Activated CD4-positive, alpha-beta T cell treated with anti-CD3 and anti-CD28 coated beads, Interleukin-2, amount 50 U/mL, for 4 hours (primary cell): Measurements from ENCODE around the gene LRRC15.

Experiments used
- DNase-seq, 2 experiments: peaks; one replicate each; pipeline ENCODE4 v3.0.0-alpha.2; 2020

LRRC15 gene

GRCh38 chr3:194357681-194358080 lies 11.9 kb downstream of the LRRC15 start:
- no peak for DNase-seq

DNA sequence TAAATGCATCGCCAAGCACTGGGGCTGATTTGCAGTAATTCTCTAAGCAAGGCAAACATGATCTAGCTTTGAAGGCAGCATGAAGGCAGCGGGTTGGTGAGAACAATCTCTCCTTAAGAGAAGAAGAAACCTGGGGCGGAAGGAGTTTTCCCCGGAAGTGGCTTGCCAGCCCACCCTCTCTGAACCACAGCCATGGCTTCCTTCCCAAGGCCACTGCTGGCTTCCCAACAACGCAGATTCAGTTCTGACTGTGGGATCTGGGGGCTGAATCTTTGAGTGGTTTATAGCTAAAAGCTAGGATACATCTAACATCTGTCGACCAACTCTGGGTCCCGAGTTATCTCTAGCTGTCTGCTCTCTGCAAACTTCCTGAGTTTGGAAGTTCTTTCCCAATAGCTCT lies 14.2 kb downstream of the LRRC15 start:
- DNase-seq = no peak

GRCh38 chr3:194354315-194354714 lies 15.2 kb downstream of the LRRC15 start:
- no peak for DNase-seq

DNA sequence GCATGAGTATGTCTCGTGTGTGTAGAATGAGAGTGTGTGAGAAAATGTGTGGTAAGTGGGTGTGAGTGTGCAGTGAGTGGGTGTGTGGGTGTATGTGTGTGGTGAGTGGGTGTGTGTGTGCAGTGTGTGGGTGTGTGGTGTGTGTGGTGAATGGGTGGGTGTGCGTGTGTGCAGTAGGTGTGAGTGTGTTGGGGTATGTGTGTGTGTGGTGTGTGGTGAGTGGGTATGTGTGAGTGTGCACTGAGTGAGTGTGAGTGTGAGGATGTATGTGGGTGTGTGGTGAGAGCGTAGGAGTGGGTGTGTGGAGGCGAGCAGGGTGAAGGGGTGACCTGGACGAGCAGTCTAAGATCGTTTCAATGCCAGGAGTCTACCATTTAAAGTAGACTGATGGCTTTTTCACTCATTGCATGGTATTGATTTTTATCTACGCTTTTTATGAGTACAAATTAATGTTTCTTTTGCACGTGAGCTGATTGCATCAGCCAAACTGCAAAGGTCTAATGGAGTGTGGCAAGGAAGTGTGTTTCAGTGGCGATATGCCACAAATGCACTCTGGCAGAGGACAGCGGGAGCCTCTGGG lies 16.8 kb downstream of the LRRC15 start:
- DNase-seq = no peak

DNA sequence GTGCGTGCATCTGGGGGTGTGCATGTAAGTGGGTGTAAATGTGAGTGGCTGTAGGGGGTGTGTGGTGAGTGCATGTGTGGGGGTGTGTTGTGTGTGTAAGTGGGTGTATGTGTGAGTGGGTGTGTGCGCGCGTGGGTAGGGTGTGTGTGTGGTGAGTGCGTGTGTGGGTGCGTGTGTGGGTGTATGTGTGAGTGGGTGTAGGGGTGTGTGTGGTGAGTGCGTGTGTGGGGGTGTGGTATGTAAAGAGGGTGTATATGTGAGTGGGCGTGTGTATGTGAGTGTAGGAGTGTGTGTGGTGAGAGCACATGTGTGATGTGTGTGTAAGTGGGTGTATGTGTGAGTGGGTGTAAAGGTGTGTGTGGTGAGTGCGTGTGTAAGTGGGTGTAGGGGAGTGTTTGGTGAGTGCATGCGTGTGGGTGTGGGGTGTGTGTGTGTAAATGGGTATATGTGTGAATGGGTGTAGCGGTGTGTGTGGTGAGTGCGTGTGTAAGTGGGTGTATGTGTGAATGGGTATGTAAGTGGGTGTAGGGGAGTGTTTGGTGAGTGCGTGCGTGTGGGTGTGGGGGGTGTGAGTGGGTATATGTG lies 17.5 kb downstream of the LRRC15 start:
- DNase-seq = peak in 1 of 2 experiments; percentile 10

DNA sequence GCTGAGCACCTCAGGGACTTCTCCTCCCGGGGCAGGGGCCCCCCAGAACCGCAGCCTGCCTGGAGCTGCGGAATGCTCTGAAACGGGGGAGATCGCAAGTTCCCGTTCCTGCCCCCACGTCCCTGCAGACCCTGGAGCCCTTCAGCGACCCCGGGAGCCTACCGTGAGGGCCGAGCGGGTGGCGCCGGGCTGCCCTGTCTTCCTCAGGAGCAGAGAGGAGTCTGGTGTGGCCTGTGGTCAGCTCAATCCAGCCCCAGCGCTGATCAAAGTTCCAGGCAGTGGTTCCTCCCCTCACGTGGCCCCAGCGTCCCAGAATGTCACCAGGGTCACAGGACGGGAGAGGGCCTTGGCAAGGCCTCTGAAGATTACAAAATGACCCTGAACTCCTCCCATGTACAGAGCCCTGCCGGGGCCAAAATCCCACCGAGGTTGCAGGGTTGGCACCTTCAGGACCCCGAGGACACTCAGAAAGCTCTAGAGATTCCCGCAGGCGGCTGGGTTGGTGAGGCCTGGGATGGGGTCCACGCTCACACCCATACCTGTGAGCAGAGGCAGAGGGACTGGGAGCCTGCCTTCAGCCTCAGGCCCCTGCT lies 18.4 kb downstream of the LRRC15 start, which contains the start of gene CPN2:
TSS of gene CPN2 (minus strand) at position 249 of the 593 bp plus-strand sequence. CDS start 8,626 bp downstream, outside the sequence.
- DNase-seq = no peak

- DNase-seq = no peak
Measured at GRCh38 chr3:194350726-194351071, 18.8 kb downstream of the LRRC15 start.

DNA sequence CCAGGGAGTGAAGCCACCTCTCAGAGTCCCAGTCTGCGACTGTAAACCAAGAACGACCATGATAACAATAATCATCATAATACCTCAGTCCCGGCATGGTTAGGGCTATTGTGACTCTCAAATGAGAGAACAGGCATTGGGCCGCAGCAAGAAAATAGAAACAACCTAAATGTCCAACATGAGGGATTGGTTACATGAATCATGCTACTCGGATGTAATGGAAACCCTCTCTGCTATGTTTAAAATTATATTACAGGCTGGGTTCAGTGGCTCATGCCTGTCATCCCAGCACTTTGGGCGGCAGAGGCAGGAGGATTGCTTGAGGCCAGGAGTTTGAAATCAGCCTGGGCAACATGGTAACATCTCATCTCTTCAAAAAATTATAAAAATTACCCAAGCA lies 21.2 kb downstream of the LRRC15 start:
- DNase-seq = no peak

DNA sequence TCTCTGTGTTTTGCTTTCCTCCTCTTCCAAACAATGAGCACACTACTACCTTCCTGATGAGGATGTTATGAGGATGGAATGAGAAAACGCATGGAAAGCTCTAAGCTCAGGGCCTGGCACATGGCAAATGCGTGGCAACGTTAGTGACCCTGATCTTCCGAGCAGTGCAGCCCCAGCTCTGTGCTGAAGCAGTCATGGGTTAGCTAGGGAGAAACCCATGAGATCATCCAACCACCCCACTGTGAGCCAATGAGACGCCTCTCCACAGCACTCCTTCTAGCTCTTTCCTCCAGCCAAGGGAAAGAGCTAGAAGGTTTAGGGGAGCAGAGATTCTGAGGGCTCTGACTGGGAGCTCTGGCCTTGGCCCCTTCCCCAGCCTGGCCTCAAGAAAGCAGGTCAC lies 22.9 kb downstream of the LRRC15 start:
- no peak for DNase-seq

- no peak for DNase-seq
Measured at GRCh38 chr3:194346035-194346434, 23.5 kb downstream of the LRRC15 start.

DNA sequence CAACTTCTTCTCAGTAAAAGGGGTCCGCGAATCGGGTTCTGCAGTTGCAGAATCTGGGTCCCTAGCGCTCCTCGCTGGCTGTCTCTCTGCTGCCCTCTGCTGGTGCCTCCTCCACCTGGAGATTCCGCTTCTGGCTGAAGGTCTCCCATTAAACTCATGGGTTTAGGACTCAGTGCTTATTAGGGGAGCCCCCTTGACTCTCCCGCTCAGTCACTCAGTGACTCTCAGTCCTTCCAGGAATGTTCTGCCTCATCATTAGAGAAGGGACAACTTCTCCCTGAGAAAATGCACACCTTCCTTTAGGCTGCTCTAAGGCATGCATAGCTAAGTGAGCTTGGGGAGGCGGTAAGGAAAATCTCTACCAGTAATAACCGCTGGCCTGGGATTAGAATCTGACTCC lies 25.5 kb downstream of the LRRC15 start:
- DNase-seq = peak; percentile 67 to 74

DNA sequence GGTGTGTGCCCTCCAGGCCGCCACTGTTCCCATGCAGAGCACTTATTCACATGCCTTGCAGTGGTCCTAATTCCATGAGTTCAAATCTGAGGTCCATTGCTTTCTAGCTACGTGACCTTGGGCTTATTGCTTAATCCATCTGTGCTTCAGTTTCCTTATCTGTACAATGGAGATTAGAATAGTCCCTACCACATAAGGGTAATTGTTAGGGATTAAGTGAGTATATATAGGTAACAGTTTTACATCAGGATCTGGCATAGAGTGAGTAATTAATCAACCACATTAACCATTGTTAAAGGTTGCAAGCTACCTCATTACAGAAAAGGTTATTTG lies 26.0 kb downstream of the LRRC15 start:
- no peak for DNase-seq

GRCh38 chr3:194342861-194343560 lies 26.5 kb downstream of the LRRC15 start:
- no peak for DNase-seq

- no peak for DNase-seq
Measured at GRCh38 chr3:194340757-194341400, 28.7 kb downstream of the LRRC15 start.

DNA sequence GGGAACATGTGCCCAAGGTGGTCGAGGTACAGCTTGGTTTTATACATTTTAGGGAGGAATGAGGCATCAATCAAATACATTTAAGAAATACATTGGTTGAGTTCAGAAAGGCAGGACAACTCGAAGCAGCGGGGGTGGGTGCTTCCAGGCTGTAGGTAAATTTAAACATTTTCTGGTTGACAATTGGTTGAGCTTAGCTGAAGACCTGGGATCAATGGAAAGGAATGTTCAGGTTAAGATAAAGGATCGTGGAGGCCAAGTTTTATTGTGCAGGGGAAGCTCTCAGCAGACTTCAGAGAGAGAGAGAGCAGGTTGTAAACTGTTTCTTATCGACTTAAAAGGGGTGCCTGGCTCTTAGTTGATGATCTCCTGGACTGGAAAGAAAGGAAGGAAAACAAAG lies 29.7 kb downstream of the LRRC15 start:
- no peak for DNase-seq

- DNase-seq = no peak
Measured at GRCh38 chr3:194339356-194339755, 30.2 kb downstream of the LRRC15 start.

- DNase-seq = no peak
Measured at GRCh38 chr3:194337965-194338753, 31.4 kb downstream of the LRRC15 start.

DNA sequence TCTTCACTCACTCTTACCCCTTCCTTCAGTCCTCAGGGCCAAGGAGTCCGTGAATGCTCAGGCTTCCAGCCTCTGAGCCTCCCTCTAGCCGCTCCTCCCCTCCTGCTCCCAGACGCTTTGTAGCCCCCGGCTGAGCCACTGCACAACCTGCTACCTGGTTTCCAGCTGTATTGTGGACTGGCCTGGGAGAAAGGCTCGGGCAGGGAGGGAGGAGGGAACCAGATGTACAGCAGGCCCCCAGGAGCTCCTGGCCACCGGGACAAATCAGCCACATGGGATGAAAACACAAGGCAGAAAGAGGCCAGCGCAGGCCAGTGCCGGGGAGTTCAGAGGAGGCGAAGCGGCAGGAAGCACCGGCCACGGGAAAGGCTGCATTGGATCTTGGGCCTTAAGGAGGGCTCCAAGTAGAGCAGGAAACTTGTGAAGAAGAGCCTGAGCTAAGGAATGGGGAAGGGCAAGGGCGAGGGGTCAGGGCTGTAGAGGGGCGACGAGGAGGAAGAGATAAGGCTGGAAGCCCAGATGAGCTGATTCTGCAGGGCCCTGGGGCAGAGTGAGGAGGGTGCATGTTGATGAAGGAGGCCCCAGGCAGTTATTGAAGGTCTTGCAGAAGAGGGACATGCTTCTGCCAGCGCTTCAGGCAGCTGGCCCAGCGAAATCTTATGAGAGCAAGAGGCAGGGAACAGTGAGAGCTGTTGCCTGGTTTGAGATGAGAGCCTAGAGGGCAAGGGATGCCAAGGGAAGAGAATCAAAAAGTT lies 32.8 kb downstream of the LRRC15 start:
- DNase-seq = no peak

- DNase-seq = no peak
Measured at GRCh38 chr3:194333981-194334320, 35.6 kb downstream of the LRRC15 start.

- DNase-seq = peak; percentile 85
Measured at GRCh38 chr3:194333212-194333980, 36.1 kb downstream of the LRRC15 start.

DNA sequence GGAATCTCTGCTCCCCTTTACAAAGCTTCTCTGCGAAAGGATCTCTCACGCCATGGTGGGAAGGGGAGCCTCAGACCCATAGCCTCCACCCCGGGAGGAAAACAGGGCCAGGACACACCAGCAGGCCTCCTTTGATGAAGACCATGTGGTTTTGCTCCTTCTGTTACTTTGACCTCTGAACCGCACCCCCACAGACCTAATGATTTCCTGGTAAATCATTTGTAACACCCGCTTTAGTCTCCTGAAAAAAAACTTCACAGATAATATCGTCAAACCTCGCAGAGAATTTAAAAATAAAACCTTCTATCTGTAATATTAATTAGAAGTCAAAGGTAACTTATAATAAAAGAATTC lies 36.7 kb downstream of the LRRC15 start:
- DNase-seq = no peak

DNA sequence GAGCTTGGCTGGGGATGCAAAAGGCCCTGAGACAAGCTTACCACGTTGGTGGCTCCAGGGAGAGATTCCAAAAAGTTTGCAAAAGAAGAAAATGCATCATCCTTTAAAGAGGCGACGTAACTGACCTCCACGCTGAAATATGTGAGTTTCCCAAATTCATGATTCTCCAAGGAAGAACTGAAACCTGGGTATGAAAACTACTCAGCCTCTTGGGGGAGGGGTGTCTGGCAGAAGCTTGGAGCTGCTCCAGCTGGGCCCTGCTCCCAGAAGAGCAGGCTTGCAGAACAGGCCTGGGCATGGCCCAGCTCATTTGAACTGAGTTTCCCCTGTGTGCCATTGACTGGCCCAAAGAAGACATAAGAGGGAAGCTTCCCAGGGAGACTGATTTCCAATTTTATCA lies 39.0 kb downstream of the LRRC15 start:
- no peak for DNase-seq
